Tracheal epithelial cell (primary cell): Measurements from ENCODE around the gene RGS13. TPM values are rescaled to one million over a fixed set of nuclear protein-coding genes. Genes with fewer than 3 reads are reported as not detected.

ENCODE experiments used
- total RNA-seq: library from RNA; depleted of rRNA; stranded (reverse); fragments of >200 nt; gene quantifications from 2 replicates; pipeline ENCODE4 v1.2.1, GENCODE V29; 2014

The RGS13 gene
- total RNA-seq = not detected in 2 replicates

GRCh38 chr1:192635939-192636338, at the start of gene RGS13:
Gene RGS13 (plus strand): TSS chr1:192636147. CDS start chr1:192644335, 8,188 bp downstream.

Other genes with a start within 250 kb of the RGS13 start
- gene RGS1, start 60.4 kb upstream of the RGS13 start, total RNA-seq = not detected in 2 replicates
- 19.0 and 28.6 TPM in 2 replicates for gene RGS2, start 172.9 kb downstream of the RGS13 start, total RNA-seq